Neuronal stem cell (in vitro differentiated cells): Measurements from ENCODE around the gene GART.

ENCODE experiments used
- DNase-seq: peaks from one replicate; pipeline ENCODE4 v3.0.0-alpha.2; 2013; ENCODE audit warnings: low spot score
- H2AFZ ChIP-seq: one replicate; pipeline ENCODE4 v1.6.1; 2013; ENCODE audit warnings: mild to moderate bottlenecking, low read length, inconsistent platforms
- H2AK5ac ChIP-seq: 2 replicates; pipeline ENCODE4 v1.6.1; 2013; ENCODE audit warnings: low read depth, mild to moderate bottlenecking, inconsistent platforms, low read length, moderate library complexity, mixed read lengths
- H2BK120ac ChIP-seq: 2 replicates; pipeline ENCODE4 v1.6.1; 2013; ENCODE audit warnings: low read depth, mild to moderate bottlenecking, inconsistent platforms, low read length, moderate library complexity, mixed read lengths
- H2BK12ac ChIP-seq: one replicate; pipeline ENCODE4 v1.6.1; 2013; ENCODE audit warnings: low read length, inconsistent platforms
- H2BK15ac ChIP-seq: 2 replicates; pipeline ENCODE4 v1.6.1; 2013; ENCODE audit warnings: mild to moderate bottlenecking, low read length, inconsistent platforms, mixed read lengths
- H2BK5ac ChIP-seq: one replicate; pipeline ENCODE4 v1.6.1; 2013; ENCODE audit warnings: inconsistent platforms, mild to moderate bottlenecking, low read length, moderate library complexity
- H3K14ac ChIP-seq: one replicate; pipeline ENCODE4 v1.6.1; 2013; ENCODE audit warnings: low read length, inconsistent platforms
- H3K18ac ChIP-seq: 2 replicates; pipeline ENCODE4 v1.6.1; 2013; ENCODE audit warnings: low read length, inconsistent platforms
- H3K23ac ChIP-seq: 2 replicates; pipeline ENCODE4 v1.6.1; 2013; ENCODE audit warnings: low read depth, mild to moderate bottlenecking, mixed read lengths, low read length, inconsistent platforms; ENCODE audit not compliant: poor library complexity
- H3K27ac ChIP-seq: replicated peaks from 3 replicates; pipeline ENCODE4 v1.5.1; 2013; ENCODE audit warnings: low read length, inconsistent platforms
- H3K27me3 ChIP-seq, 3 experiments: 2 replicates each; pipeline ENCODE4 v1.6.1; 2013; ENCODE audit warnings: low read length in 3 of 3, mild to moderate bottlenecking in 2 of 3, inconsistent platforms in 1 of 3, low read depth in 1 of 3, mixed read lengths in 1 of 3, moderate library complexity in 1 of 3; ENCODE audit not compliant: control insufficient read depth in 3 of 3, insufficient read depth in 3 of 3
- H3K36me3 ChIP-seq, 2 donors: replicated peaks in 1 of 2; 2 replicates each; pipeline ENCODE4 v1.6.1; 2013; ENCODE audit warnings: low read length in 2 of 2; ENCODE audit not compliant: control insufficient read depth in 2 of 2, insufficient read depth in 2 of 2
- H3K4ac ChIP-seq: 2 replicates; pipeline ENCODE4 v1.6.1; 2013; ENCODE audit warnings: inconsistent platforms, mild to moderate bottlenecking, low read length, moderate library complexity
- H3K4me1 ChIP-seq, 2 donors: 1 replicate in 1 of 2; 2 replicates in 1 of 2; pipeline ENCODE4 v1.6.1; 2013; ENCODE audit warnings: low read length in 2 of 2, low read depth in 1 of 2; ENCODE audit not compliant: control insufficient read depth in 2 of 2, insufficient read depth in 1 of 2
- H3K4me2 ChIP-seq: one replicate; pipeline ENCODE4 v1.6.1; 2013; ENCODE audit warnings: mild to moderate bottlenecking, low read length, inconsistent platforms; ENCODE audit not compliant: insufficient read depth, poor library complexity, severe bottlenecking
- H3K4me3 ChIP-seq, 2 donors: 2 replicates each; pipeline ENCODE4 v1.5.1; 2013; ENCODE audit warnings: low read length in 2 of 2, mild to moderate bottlenecking in 2 of 2, inconsistent platforms in 1 of 2, moderate library complexity in 1 of 2
- H3K79me1 ChIP-seq: one replicate; pipeline ENCODE4 v1.6.1; 2013; ENCODE audit warnings: low read depth, mild to moderate bottlenecking, inconsistent platforms, low read length, moderate library complexity
- H3K9ac ChIP-seq: one replicate; pipeline ENCODE4 v1.6.1; 2013; ENCODE audit warnings: mild to moderate bottlenecking, low read depth, low read length, inconsistent platforms; ENCODE audit not compliant: poor library complexity
- H3K9me3 ChIP-seq, 2 donors: replicated peaks in 1 of 2; 2 replicates each; pipeline versions ENCODE3 to v1.6.1; 2013; ENCODE audit warnings: low read length in 2 of 2, mild to moderate bottlenecking in 2 of 2, inconsistent platforms in 1 of 2, low read depth in 1 of 2, mixed read lengths in 1 of 2, moderate library complexity in 1 of 2; ENCODE audit not compliant: control insufficient read depth in 2 of 2, insufficient read depth in 1 of 2
- H4K8ac ChIP-seq: one replicate; pipeline ENCODE4 v1.6.1; 2013; ENCODE audit warnings: low read depth, mild to moderate bottlenecking, inconsistent platforms, low read length, moderate library complexity
- H4K91ac ChIP-seq: one replicate; pipeline ENCODE4 v1.6.1; 2013; ENCODE audit warnings: low read length, low read depth, mild to moderate bottlenecking, inconsistent platforms; ENCODE audit not compliant: poor library complexity
- WGBS, 2 donors: extraction: QIAGEN DNeasy Blood & Tissue Kit; methylation state at CpG; one replicate each; pipeline ENCODE4 v1.1.7; 2013; ENCODE audit warnings: missing lambda C conversion rate in 2 of 2, mixed read lengths in 1 of 2; ENCODE audit not compliant: insufficient read length in 2 of 2, insufficient replicate concordance in 1 of 2; ENCODE audit errors: extremely low coverage in 2 of 2; 5-methylcytosine and 5-hydroxymethylcytosine counted together

Gene GART

DNA sequence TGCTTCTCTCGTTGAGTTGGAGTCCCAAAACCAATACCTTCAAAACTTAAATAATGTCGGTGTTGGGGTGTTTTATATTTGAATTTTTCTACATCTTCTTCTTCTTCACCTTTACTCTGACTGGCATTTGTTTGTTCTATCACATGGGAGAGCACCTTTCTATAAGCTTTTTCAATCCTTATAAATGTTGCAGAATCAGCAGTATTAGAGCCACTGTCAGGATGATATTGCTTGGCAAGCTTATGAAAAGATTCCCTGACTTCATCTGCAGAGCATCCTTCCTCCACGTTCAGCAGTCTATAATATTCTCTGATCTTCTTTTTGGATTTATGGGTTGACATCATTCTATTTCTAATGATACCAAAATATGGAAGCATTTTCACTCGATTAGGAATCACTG is 53.0 kb downstream of the GART start:
- Histone ChIP-seq H3K18ac (no peak overlapping the region), H4K91ac (no peak overlapping the region), H3K27me3 (no peaks in the 10 kb centered on the region), H3K4me3 (no peak overlapping the region), H3K4me1 (peaks cover 1 to 3% of the 10 kb centered on the region in 2 donors), H3K9me3 (no peaks in the 10 kb centered on the region), H3K14ac (no peak overlapping the region), H3K79me1 (no peaks in the 10 kb centered on the region), H3K36me3 (no peaks in the 10 kb centered on the region), H3K9ac (no peak overlapping the region), H3K27ac (no peak overlapping the region), H3K23ac (no peak overlapping the region), H2BK12ac (no peak overlapping the region), H3K4me2 (no peak overlapping the region), H2BK15ac (no peak overlapping the region), H2BK120ac (no peak overlapping the region), H3K4ac (no peak overlapping the region), H2BK5ac (no peak overlapping the region), H2AK5ac (no peak overlapping the region), H4K8ac (no peak overlapping the region), H2AFZ (no peak overlapping the region)
- no peak for DNase-seq
- no CpG with 5 or more reads among the region's 4 CpGs for WGBS, 2 donors

DNA sequence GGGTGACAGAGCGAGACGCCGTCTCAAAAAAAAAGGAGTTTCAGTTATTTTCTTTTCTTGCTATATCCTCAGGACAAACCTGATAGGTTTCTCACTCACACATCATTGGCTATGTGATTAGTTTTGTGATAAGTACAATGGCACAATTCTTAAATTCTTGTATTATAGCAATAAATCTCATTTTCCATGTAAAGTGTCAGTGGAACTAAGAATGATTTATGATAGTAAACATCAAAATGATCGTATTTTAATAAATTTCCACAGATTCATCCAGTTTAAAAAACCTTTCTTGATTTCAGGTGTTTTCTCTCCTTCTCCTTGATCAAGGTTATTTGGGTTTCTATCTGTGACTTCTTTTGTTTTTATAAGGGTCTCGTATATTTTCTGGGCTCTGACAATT is 53.9 kb downstream of the GART start:
- Histone ChIP-seq H2BK5ac (no peak overlapping the region), H3K4ac (no peak overlapping the region), H2AFZ (no peak overlapping the region), H2AK5ac (no peak overlapping the region), H3K9me3 (no peaks in the 10 kb centered on the region), H4K91ac (no peak overlapping the region), H2BK120ac (no peak overlapping the region), H3K4me3 (no peak overlapping the region), H3K27ac (no peak overlapping the region), H3K36me3 (no peaks in the 10 kb centered on the region), H3K14ac (no peak overlapping the region), H3K9ac (no peak overlapping the region), H3K79me1 (no peaks in the 10 kb centered on the region), H3K4me2 (no peak overlapping the region), H3K18ac (no peak overlapping the region), H3K4me1 (peaks cover 1 to 3% of the 10 kb centered on the region in 2 donors), H3K23ac (no peak overlapping the region), H3K27me3 (no peaks in the 10 kb centered on the region), H4K8ac (no peak overlapping the region), H2BK15ac (no peak overlapping the region), H2BK12ac (no peak overlapping the region)
- no peak for DNase-seq
- no CpG with 5 or more reads among the region's 5 CpGs for WGBS, 2 donors

DNA sequence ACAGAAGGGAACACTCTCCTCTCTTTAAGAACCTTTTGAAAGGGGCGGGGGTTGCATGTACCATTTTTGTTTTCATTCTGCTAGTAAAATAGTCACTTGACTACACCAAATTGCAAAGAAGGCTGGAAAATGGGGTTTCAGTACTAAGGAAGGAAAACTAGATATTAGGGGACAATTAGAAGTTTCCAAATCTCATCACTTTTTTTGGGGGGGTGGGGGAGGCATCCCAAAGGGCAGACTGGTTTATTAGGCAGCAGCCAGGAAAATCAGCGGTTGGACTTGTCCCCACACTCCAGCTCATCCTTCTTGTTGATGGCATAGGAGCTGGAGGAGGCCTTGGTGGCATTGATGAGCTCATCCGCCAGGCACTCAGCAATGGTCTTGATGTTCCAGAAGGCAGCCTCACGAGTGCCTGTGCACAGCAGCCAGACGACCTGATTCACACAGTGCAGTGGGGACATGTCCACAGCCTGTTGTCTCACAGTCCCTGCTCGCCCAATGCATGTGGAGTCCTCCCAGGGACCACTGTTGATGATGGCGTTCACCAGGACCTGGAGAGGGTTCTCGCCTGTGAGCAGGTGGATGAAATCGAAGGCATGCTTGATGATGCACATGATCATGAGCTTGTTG is 60.5 kb downstream of the GART start:
- no peak overlapping the region for H4K91ac ChIP-seq
- H3K36me3 ChIP-seq: peaks cover 0 to 3% of the 10 kb centered on the region in 2 donors
- H2AK5ac ChIP-seq: no peak overlapping the region
- no peak overlapping the region for H3K14ac ChIP-seq
- no peaks in the 10 kb centered on the region for H3K9me3 ChIP-seq
- H3K4ac ChIP-seq: no peak overlapping the region
- no peak overlapping the region for H3K18ac ChIP-seq
- H3K23ac ChIP-seq: peak overlapping the region; percentile 22
- H3K9ac ChIP-seq: no peak overlapping the region
- H3K27me3 ChIP-seq: no peaks in the 10 kb centered on the region
- H3K79me1 ChIP-seq: peaks cover 5% of the 10 kb centered on the region
- no peak overlapping the region for H3K4me2 ChIP-seq
- no peak overlapping the region for H4K8ac ChIP-seq
- H3K4me1 ChIP-seq: peaks cover 0 to 6% of the 10 kb centered on the region in 2 donors
- no CpG with 5 or more reads among the region's 9 CpGs for WGBS, 2 donors
- DNase-seq: no peak
- peak overlapping the region in 1 of 2 donors; percentile 64 for H3K4me3 ChIP-seq
- H2BK5ac ChIP-seq: no peak overlapping the region
- H2AFZ ChIP-seq: no peak overlapping the region
- H2BK15ac ChIP-seq: peak overlapping the region; percentile 78
- no peak overlapping the region for H2BK120ac ChIP-seq
- no peak overlapping the region for H2BK12ac ChIP-seq
- H3K27ac ChIP-seq: no peak overlapping the region

DNA sequence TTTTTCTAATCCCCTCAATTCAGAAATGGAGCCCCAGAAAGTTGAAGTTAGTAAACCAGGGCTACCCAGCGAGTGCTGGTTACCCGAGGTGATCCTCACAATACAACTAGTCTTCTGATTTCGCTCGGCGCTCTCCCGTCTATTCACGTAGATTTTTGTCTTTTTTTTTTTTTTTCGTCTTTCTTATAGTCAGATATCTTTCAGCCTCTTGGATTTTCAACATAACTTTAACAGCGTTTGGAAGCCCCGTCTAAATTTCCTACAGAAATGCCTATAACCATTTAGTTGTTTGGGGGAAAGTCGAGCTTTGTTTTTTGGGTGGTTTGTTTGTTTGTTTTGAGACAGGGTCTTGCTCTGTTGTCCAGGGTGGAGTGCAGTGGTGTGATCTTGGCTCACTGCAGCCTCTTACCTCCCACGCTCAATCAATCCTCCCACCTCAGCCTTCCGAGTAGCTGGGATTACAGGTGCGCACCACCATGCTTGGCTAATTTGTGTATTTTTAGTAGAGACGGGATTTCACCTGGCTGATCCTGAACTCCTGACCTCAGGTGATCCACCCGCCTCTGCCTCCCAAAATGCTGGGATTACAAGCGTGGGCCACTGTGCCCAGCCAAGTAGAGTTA is 61.3 kb downstream of the GART start:
- Histone ChIP-seq H3K79me1 (peaks cover 5% of the 10 kb centered on the region), H3K4ac (no peak overlapping the region), H3K4me2 (peak overlapping the region; percentile 86), H3K4me3 (peak overlapping the region; percentile 75 to 86), H3K23ac (peak overlapping the region; percentile 93), H2BK5ac (peak overlapping the region; percentile 75), H3K4me1 (peaks cover 0 to 6% of the 10 kb centered on the region in 2 donors), H2AK5ac (no peak overlapping the region), H2BK12ac (peak overlapping the region; percentile 3), H3K27me3 (no peaks in the 10 kb centered on the region), H2AFZ (peak overlapping the region; percentile 93), H2BK15ac (no peak overlapping the region), H3K18ac (peak overlapping the region; percentile 97), H4K8ac (no peak overlapping the region), H3K9ac (peak overlapping the region; percentile 84), H2BK120ac (no peak overlapping the region), H3K9me3 (no peaks in the 10 kb centered on the region), H4K91ac (no peak overlapping the region), H3K14ac (no peak overlapping the region), H3K36me3 (peaks cover 0 to 3% of the 10 kb centered on the region in 2 donors), H3K27ac (peak overlapping the region; percentile 90)
- DNase-seq: no peak
- no CpG with 5 or more reads among the region's 17 CpGs for WGBS, 2 donors
